GM23338 (cell line): ENCODE results near the gene ADSL. TPM values are rescaled to one million over a fixed set of nuclear protein-coding genes. Genes with fewer than 3 reads are reported as not detected.

Experiments
- ATAC-seq: fragments of 200-7000 bp; cut with Tn5 transposase; 3 replicates; pipeline ENCODE4 v1.9.1; 2020
- DNase-seq: peaks from one replicate; pipeline ENCODE4 v3.0.0-alpha.2; 2015; ENCODE audit warnings: low spot score
- H2AFZ ChIP-seq: fragments of 200-600 bp; sonication (generic); 2 replicates; pipeline ENCODE4 v1.8.0; 2016; ENCODE audit warnings: antibody characterized with exemption, mild to moderate bottlenecking, moderate library complexity
- H3F3A ChIP-seq: fragments of 200-600 bp; sonication (generic); replicated peaks from 2 replicates; pipeline ENCODE4 v1.8.0; 2017; ENCODE audit warnings: antibody characterized with exemption, mixed run types, low read depth
- H3K27ac ChIP-seq: fragments of 200-600 bp; sonication (generic); 2 replicates; pipeline ENCODE4 v1.6.1; 2016; ENCODE audit warnings: low read depth
- H3K27me3 ChIP-seq: fragments of 200-600 bp; sonication (generic); 2 replicates; pipeline ENCODE4 v1.8.0; 2016; ENCODE audit warnings: mild to moderate bottlenecking, mixed run types, moderate library complexity; ENCODE audit not compliant: insufficient read depth
- H3K36me3 ChIP-seq: fragments of 200-600 bp; sonication (generic); 2 replicates; pipeline ENCODE4 v1.8.0; 2016; ENCODE audit warnings: mild to moderate bottlenecking; ENCODE audit not compliant: insufficient read depth
- H3K4me1 ChIP-seq: fragments of 200-600 bp; sonication (generic); 2 replicates; pipeline ENCODE4 v1.8.0; 2016; ENCODE audit warnings: mild to moderate bottlenecking, moderate library complexity; ENCODE audit not compliant: insufficient read depth
- H3K4me2 ChIP-seq: fragments of 200-600 bp; sonication (generic); 2 replicates; pipeline ENCODE4 v1.7.1; 2017; ENCODE audit warnings: mixed run types
- H3K4me3 ChIP-seq: fragments of 200-600 bp; sonication (generic); 2 replicates; pipeline ENCODE4 v1.6.1; 2016; ENCODE audit warnings: mixed run types
- H3K79me2 ChIP-seq: fragments of 200-600 bp; sonication (generic); replicated peaks from 2 replicates; pipeline ENCODE4 v1.8.0; 2017; ENCODE audit warnings: mild to moderate bottlenecking; ENCODE audit not compliant: insufficient read depth
- H3K9me2 ChIP-seq: fragments of 200-600 bp; sonication (generic); 2 replicates; pipeline ENCODE4 v1.8.0; 2017; ENCODE audit not compliant: insufficient read depth
- H4K20me1 ChIP-seq: fragments of 200-600 bp; sonication (generic); replicated peaks from 2 replicates; pipeline ENCODE4 v1.8.0; 2017; ENCODE audit warnings: mild to moderate bottlenecking; ENCODE audit not compliant: insufficient read depth
- H3K27ac Mint-ChIP-seq: 2 replicates; pipeline ENCODE4 v1.8.0; 2020; ENCODE audit warnings: inconsistent platforms, mild to moderate bottlenecking, moderate library complexity, mixed read lengths
- H3K27me3 Mint-ChIP-seq: 3 replicates; pipeline ENCODE4 v1.8.0; 2022; ENCODE audit warnings: low read depth, mild to moderate bottlenecking, moderate library complexity, mixed read lengths, inconsistent platforms; ENCODE audit not compliant: insufficient read depth, poor library complexity
- H3K36me3 Mint-ChIP-seq: 3 replicates; pipeline ENCODE4 v1.8.0; 2021; ENCODE audit warnings: low read depth, mild to moderate bottlenecking, inconsistent platforms, moderate library complexity, mixed read lengths
- H3K4me1 Mint-ChIP-seq: 3 replicates; pipeline ENCODE4 v1.8.0; 2020; ENCODE audit warnings: mild to moderate bottlenecking, inconsistent platforms, mixed read lengths
- H3K4me3 Mint-ChIP-seq: 3 replicates; pipeline ENCODE4 v1.8.0; 2021; ENCODE audit warnings: moderate library complexity, mild to moderate bottlenecking, inconsistent platforms, mixed read lengths
- H3K9me3 Mint-ChIP-seq: 3 replicates; pipeline ENCODE4 v1.8.0; 2020; ENCODE audit warnings: moderate library complexity, mild to moderate bottlenecking, inconsistent platforms, mixed read lengths
- CREB1 ChIP-seq: fragments of 250-450 bp; sonication (Bioruptor Pico); IDR thresholded peaks from 2 replicates; pipeline ENCODE4 v1.5.0; 2020; ENCODE audit warnings: low read depth, mild to moderate bottlenecking, moderate library complexity
- CTCF ChIP-seq, 2 experiments: fragments of 200-600 bp in 1 of 2; sonication (generic) in 1 of 2; conservative IDR thresholded peaks; 2 replicates each; pipeline versions ENCODE4 v1.5.1 to v1.6.1; 2016 to 2017; ENCODE audit warnings: antibody characterized with exemption in 2 of 2, low read depth in 2 of 2, mild to moderate bottlenecking in 2 of 2, moderate library complexity in 1 of 2
- ETS1 ChIP-seq: IDR thresholded peaks from 2 replicates; pipeline ENCODE4 v1.6.1; 2016; ENCODE audit warnings: antibody characterized with exemption
- EZH2 ChIP-seq: fragments of 200-600 bp; sonication (generic); IDR thresholded peaks from one replicate; pipeline ENCODE4 v1.8.0; 2017; ENCODE audit warnings: antibody characterized with exemption, mild to moderate bottlenecking, low read depth; ENCODE audit not compliant: unreplicated experiment
- EZH2phosphoT487 ChIP-seq: fragments of 200-600 bp; sonication (generic); IDR thresholded peaks from one replicate; pipeline ENCODE4 v1.8.1; 2018; ENCODE audit warnings: antibody characterized with exemption; ENCODE audit not compliant: unreplicated experiment
- JUNB ChIP-seq: IDR thresholded peaks from one replicate; pipeline ENCODE4 v1.6.1; 2016; ENCODE audit warnings: antibody characterized with exemption; ENCODE audit not compliant: unreplicated experiment
- NANOG ChIP-seq: IDR thresholded peaks from 2 replicates; pipeline ENCODE4 v1.6.1; 2016; ENCODE audit warnings: antibody characterized with exemption, borderline replicate concordance
- POLR2AphosphoS5 ChIP-seq: IDR thresholded peaks from 2 replicates; pipeline ENCODE4 v1.6.1; 2016; ENCODE audit warnings: antibody characterized with exemption, low read depth
- REST ChIP-seq: IDR thresholded peaks from one replicate; pipeline ENCODE4 v1.6.1; 2018; ENCODE audit warnings: antibody characterized with exemption; ENCODE audit not compliant: unreplicated experiment
- STAT1 ChIP-seq: IDR thresholded peaks from one replicate; pipeline ENCODE4 v1.6.1; 2016; ENCODE audit warnings: antibody characterized with exemption; ENCODE audit not compliant: unreplicated experiment
- ZNF114 ChIP-seq: fragments of 250-450 bp; sonication (Bioruptor Pico); IDR thresholded peaks from 2 replicates; pipeline ENCODE4 v1.5.0; 2020; ENCODE audit warnings: mild to moderate bottlenecking, moderate library complexity
- ZNF331 ChIP-seq: fragments of 250-450 bp; sonication (Bioruptor Pico); IDR thresholded peaks from 2 replicates; pipeline ENCODE4 v1.5.0; 2020; ENCODE audit warnings: low read depth, mild to moderate bottlenecking, moderate library complexity
- ZNF462 ChIP-seq: fragments of 250-450 bp; sonication (Bioruptor Pico); IDR thresholded peaks from 2 replicates; pipeline ENCODE4 v1.5.0; 2020; ENCODE audit warnings: mild to moderate bottlenecking, moderate library complexity
- polyA plus RNA-seq: library from polyadenylated mRNA; unstranded; fragments of >200 nt; fragmentation: Nextera tagmentation; extraction: Ambion mirVana; gene quantifications from 2 replicates; pipeline ENCODE4 v1.2.1, GENCODE V29; 2016
- total RNA-seq: library from RNA; depleted of rRNA; stranded (reverse); fragments of >200 nt; shearing (Covaris generic); gene quantifications from 2 replicates; pipeline ENCODE4 v1.2.3, GENCODE V29; 2014

ADSL gene
- total and polyA plus RNA-seq, 2 experiments from 2014 or later = 120 to 232 TPM

GRCh38 chr22:40329466-40329865 is 16.8 kb upstream of the ADSL start:
- Mint-ChIP-seq H3K4me1 (peaks cover 85% of the 10 kb centered on the region), H3K27me3 (peaks cover 5% of the 10 kb centered on the region), H3K9me3 (no peaks in the 10 kb centered on the region), H3K4me3 (no peak overlapping the region), H3K36me3 (peaks cover 13% of the 10 kb centered on the region), H3K27ac (no peak overlapping the region)
- no peaks in the 10 kb centered on the region for H3K36me3 ChIP-seq
- no peaks in the 10 kb centered on the region for H3K79me2 ChIP-seq
- H3K4me2 ChIP-seq = no peak overlapping the region
- 0 out of 2 replicates have a peak, but pooled peaks cover 4% of the 10 kb centered on the region for H4K20me1 ChIP-seq
- no peaks in the 10 kb centered on the region for H3K9me2 ChIP-seq
- no peak for ATAC-seq
- no peak for DNase-seq
- H3K4me1 ChIP-seq = peaks cover 55% of the 10 kb centered on the region
- H3K4me3 ChIP-seq = no peak overlapping the region
- H3K27me3 ChIP-seq = no peaks in the 10 kb centered on the region
- H3K27ac ChIP-seq = no peak overlapping the region
- no peak overlapping the region for H2AFZ ChIP-seq
- TF ChIP-seq ETS1 (no peak), EZH2 (no peak), JUNB (no peak), ZNF331 (CRISPR knock-in tag) (no peak), STAT1 (no peak), CREB1 (CRISPR knock-in tag) (no peak), REST (no peak), EZH2phosphoT487 (no peak), POLR2AphosphoS5 (no peak), ZNF114 (CRISPR knock-in tag) (no peak), NANOG (no peak), ZNF462 (no peak), CTCF (conservative IDR thresholded peaks at IDR 0.05; ENCODE audit: low read depth in 2 of 2) (no peak)
- H3F3A ChIP-seq = peaks cover 8% of the 10 kb centered on the region; the same call in 1 of the 2 replicates
